Panc1 (cell line): ENCODE results near the gene NOX5.

Experiments used
- POLR2AphosphoS5 ChIP-seq: IDR thresholded peaks from 2 replicates; pipeline ENCODE4 v1.6.1; 2012; ENCODE audit warnings: mild to moderate bottlenecking, low read depth, low read length, moderate library complexity
- TF ChIP-seq, protein P1 (sequence below): fragments of 450-650 bp; IDR thresholded peaks from 2 replicates; pipeline ENCODE4 v1.5.1; 2017; ENCODE audit warnings: mild to moderate bottlenecking

DNA sequence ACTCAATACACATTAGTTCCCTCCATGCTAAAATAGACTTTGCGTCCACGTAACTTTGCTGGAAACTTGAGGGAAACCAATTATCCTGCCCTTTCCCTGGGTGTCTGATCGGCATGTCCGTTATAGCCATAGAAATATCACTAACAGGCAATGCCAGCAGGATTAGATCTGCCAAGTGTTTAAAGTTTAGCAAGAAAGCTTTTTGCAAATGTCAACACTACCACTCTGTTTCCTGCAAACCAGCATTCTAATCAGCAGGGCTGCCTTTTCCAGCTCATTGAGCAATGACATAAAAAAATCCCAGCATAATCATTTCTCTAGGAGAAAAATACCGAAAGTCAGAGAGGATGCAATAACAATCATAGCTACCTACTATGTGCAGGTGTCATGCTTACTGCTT, 60.9 kb downstream of the NOX5 start:
- TF ChIP-seq, protein P1, sequence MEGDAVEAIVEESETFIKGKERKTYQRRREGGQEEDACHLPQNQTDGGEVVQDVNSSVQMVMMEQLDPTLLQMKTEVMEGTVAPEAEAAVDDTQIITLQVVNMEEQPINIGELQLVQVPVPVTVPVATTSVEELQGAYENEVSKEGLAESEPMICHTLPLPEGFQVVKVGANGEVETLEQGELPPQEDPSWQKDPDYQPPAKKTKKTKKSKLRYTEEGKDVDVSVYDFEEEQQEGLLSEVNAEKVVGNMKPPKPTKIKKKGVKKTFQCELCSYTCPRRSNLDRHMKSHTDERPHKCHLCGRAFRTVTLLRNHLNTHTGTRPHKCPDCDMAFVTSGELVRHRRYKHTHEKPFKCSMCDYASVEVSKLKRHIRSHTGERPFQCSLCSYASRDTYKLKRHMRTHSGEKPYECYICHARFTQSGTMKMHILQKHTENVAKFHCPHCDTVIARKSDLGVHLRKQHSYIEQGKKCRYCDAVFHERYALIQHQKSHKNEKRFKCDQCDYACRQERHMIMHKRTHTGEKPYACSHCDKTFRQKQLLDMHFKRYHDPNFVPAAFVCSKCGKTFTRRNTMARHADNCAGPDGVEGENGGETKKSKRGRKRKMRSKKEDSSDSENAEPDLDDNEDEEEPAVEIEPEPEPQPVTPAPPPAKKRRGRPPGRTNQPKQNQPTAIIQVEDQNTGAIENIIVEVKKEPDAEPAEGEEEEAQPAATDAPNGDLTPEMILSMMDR: no peak
- TF ChIP-seq POLR2AphosphoS5: no peak
